GM12865 (cell line): ENCODE measurements around the gene ARF1.

Experiments used
- DNase-seq: peaks from one replicate; pipeline ENCODE4 v3.0.0; 2010; ENCODE audit warnings: low read depth
- H3K4me3 ChIP-seq: 2 replicates; pipeline ENCODE4 v1.5.1; 2011; ENCODE audit warnings: mild to moderate bottlenecking, low read depth, low read length, control low read depth
- CTCF ChIP-seq: IDR thresholded peaks from 2 replicates; pipeline ENCODE4 v1.5.1; 2011; ENCODE audit warnings: low read length, control low read depth, low read depth, inconsistent platforms; ENCODE audit not compliant: insufficient read depth; ENCODE audit errors: missing control alignments

The ARF1 gene

DNA sequence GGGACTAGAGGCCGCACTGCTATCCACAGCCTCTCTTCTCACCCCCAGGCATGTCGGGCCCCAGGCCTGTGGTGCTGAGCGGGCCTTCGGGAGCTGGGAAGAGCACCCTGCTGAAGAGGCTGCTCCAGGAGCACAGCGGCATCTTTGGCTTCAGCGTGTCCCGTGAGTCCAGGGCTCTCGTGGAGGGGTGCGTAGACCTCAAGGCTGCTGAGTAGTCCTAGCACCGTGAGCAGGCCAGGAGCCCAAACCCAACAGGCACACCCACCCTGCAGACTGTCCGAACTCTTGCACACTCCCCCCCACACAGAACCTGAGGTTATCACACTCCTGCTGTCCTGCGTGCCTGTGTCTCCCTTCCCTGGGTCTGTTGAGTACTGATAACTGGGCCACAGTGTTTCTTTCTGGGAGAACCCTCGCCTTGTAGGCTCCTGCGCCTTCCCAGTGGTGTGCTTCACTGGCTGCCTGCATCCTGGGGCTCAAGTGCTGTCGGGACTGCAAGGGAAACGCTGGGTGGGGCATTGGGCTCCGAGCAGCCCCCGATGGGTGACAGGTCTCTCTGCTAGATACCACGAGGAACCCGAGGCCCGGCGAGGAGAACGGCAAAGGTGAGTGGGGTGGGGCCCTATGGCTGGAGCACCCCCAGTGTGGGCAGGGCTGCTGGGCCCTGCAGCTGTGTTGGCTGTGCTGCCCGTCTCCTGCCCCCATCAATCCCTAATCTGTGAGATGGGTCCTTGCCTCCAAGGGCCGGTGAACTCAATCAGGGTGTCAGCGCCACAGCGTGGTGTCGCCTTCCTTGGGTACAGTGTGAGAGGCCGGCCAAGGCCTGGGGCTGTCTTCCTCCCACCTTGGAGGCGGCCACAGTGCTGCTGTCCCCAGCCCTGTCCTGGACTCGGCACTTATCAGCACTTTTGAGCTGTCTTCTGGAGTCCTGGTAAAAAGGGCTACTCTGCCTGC is 63.2 kb downstream of the ARF1 start:
- DNase-seq, result no peak
- no peak for TF ChIP-seq CTCF
- H3K4me3 ChIP-seq, result no peak overlapping the region

DNA sequence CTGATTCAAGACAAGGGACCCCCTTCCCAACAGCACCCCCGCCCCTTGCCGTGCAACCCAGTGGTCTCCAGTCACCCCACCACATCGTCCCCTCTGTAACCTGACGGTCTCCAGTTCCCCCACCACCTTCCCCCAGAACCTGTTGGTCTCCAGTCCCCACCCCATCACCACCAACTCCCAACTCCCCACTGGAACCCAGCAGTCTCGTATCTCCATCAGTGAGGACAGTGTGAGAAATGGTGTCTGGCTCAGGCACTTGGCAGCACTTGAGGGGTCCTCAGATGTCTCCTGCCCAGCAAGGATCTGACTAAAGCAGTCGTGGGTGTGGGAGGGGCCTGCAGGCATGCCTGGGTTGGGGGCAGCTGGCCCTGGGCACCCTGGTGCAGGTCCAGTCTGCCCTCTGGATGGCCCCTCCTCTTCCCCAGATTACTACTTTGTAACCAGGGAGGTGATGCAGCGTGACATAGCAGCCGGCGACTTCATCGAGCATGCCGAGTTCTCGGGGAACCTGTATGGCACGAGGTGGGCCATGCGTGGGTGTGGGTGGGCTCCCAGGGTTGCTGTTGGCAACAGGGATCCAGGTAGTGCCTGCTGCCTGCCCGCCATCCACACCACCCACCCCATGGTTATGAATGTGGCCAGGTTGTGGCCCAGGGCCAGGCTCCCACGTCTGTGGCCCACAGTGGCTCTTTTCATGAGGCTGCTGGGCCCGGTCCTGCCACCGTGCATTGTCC is 64.1 kb downstream of the ARF1 start:
- TF ChIP-seq CTCF, result no peak
- H3K4me3 ChIP-seq, result no peak overlapping the region
- no peak for DNase-seq

DNA sequence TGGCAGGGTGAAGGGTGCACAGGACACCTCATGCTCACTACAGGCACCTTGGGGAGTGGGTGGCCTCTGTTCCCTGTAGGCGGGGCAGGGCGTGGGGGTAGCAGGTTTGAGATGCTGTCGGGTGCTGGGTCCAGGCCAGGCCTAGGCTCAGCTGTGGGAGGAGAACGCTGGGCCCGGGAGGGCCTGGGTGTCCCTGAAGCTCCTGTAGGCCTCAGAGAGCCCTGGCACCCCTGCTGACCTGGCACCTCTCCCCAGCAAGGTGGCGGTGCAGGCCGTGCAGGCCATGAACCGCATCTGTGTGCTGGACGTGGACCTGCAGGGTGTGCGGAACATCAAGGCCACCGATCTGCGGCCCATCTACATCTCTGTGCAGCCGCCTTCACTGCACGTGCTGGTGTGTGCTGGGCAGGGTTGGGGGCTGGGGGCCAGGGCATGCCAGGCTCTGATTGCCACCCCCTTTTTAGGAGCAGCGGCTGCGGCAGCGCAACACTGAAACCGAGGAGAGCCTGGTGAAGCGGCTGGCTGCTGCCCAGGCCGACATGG is 64.7 kb downstream of the ARF1 start:
- no peak for DNase-seq
- TF ChIP-seq CTCF, result no peak

DNA sequence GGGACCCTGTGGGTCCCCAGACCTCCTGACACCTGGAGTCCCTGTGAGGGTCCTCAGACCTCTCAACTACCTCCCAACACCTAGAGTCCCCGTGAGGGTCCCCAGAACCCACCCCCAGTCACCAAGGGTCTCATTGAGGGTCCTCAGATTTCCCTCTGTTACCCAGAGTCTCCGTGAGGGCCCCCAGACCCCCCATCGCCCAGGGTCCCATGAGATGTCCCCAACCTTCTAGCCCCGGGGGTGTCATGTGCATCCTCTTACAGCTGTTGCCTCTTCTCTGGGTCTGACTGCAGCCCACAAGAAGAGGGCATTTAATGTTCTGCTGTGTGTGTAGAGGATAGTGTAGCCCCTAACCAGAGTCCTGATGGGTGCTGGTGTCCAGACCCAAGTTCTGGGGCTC is 65.3 kb downstream of the ARF1 start:
- DNase-seq, result no peak
- H3K4me3 ChIP-seq, result no peak overlapping the region
- TF ChIP-seq CTCF, result no peak

More for the DNA sequence above, 64.7 kb downstream of the ARF1 start:
- no peak overlapping the region for H3K4me3 ChIP-seq

DNA sequence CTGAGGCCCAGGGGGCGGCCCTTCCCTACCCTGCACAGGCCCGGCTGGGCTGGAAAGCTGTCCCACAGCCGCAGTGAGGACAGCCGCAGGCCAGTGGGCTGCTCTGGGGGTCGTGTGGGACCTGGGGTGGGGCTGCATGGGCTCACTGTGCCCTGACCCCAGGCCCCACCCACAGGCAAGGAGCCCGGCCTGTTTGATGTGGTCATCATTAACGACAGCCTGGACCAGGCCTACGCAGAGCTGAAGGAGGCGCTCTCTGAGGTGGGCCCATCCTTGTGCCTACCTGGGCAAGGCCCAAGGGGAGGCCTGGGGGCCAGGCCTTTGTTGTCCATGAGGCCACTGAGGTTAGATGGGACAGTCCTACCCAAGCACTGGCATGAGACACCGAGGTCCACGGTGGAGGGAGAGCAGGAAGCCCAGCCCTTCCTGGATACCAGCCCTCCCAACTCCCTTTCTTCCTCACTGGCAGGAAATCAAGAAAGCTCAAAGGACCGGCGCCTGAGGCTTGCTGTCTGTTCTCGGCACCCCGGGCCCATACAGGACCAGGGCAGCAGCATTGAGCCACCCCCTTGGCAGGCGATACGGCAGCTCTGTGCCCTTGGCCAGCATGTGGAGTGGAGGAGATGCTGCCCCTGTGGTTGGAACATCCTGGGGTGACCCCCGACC is 65.8 kb downstream of the ARF1 start:
- H3K4me3 ChIP-seq, result no peak overlapping the region
- no peak for DNase-seq
- TF ChIP-seq CTCF, result no peak
